K562 (cell line): ENCODE measurements around the gene MEGF9. TPM values are rescaled to one million over a fixed set of nuclear protein-coding genes. Genes with fewer than 3 reads are reported as not detected.

Experiments
- ATAC-seq: fragments of 200-7000 bp; cut with Tn5 transposase; 3 replicates; pipeline ENCODE4 v1.9.1; 2020; ENCODE audit warnings: moderate library complexity
- BruUV-seq: library from RNA; stranded (reverse); fragments of 400-500 nt; replicated peaks from 2 replicates; lab custom pipeline; 2021; lab: Mats Ljungman, UMichigan
- CTCF ChIA-PET: fragments of 300-600 bp; formaldehyde crosslinking; extraction: SDS; loops from one replicate; lab custom pipeline; 2021; ENCODE audit warnings: low intra/inter-chr PET ratio; lab: Yijun Ruan, JAX
- POLR2A ChIA-PET: fragments of 300-600, 350-650 bp; sonication (Branson Sonifier 250); formaldehyde crosslinking; extraction: SDS; loops from one replicate; lab custom pipeline; 2021; ENCODE audit warnings: antibody characterized with exemption, inconsistent platforms; lab: Yijun Ruan, JAX
- DNase-seq, 4 experiments: peaks; one replicate each; pipeline versions ENCODE4 v3.0.0 to v3.0.0-alpha.2; 2011 to 2018; ENCODE audit warnings: low spot score in 3 of 4, mixed read lengths in 3 of 4; ENCODE audit errors: extremely low read depth in 1 of 4
- FAIRE-seq: peaks from 2 replicates; lab custom pipeline; 2011; peaks lifted over from hg19 to GRCh38; lab: Jason Lieb, UNC
- H2AFZ ChIP-seq: 2 replicates; pipeline ENCODE4 v1.6.0; 2011; ENCODE audit warnings: low read depth, low read length, control low read depth, inconsistent platforms
- H3K27ac ChIP-seq: fragments of 200-600 bp; 3 replicates; pipeline ENCODE4 v1.8.0; 2011; ENCODE audit warnings: low read depth, mild to moderate bottlenecking, control low read depth, inconsistent platforms, low read length, moderate library complexity, mixed read lengths; ENCODE audit errors: extremely low read depth
- H3K27me3 ChIP-seq, 2 experiments: fragments of 300-600 bp in 1 of 2; 2 replicates in 1 of 2; 3 replicates in 1 of 2; pipeline versions ENCODE4 v1.6.0 to v1.8.0; 2011; ENCODE audit warnings: inconsistent platforms in 2 of 2, low read length in 2 of 2, mild to moderate bottlenecking in 1 of 2, mixed read lengths in 1 of 2, moderate library complexity in 1 of 2; ENCODE audit not compliant: control insufficient read depth in 2 of 2, insufficient read depth in 2 of 2
- H3K36me3 ChIP-seq: fragments of 300-600 bp; 3 replicates; pipeline ENCODE4 v1.8.0; 2011; ENCODE audit warnings: mild to moderate bottlenecking, low read length, inconsistent platforms; ENCODE audit not compliant: control insufficient read depth, insufficient read depth
- H3K4me1 ChIP-seq, 2 experiments: fragments of 200-600 bp in 1 of 2; replicated peaks in 1 of 2; 2 replicates in 1 of 2; 3 replicates in 1 of 2; pipeline versions ENCODE4 v1.5.1 to v1.8.0; 2011; ENCODE audit warnings: inconsistent platforms in 2 of 2, low read length in 2 of 2, mild to moderate bottlenecking in 1 of 2, mixed read lengths in 1 of 2, moderate library complexity in 1 of 2; ENCODE audit not compliant: control insufficient read depth in 2 of 2, insufficient read depth in 2 of 2
- H3K4me2 ChIP-seq: 2 replicates; pipeline ENCODE4 v1.6.1; 2011; ENCODE audit warnings: low read length, control low read depth, inconsistent platforms, mixed read lengths; ENCODE audit not compliant: insufficient read depth
- H3K4me3 ChIP-seq: fragments of 200-600 bp; sonication (generic), shearing (Covaris generic); 2 replicates; pipeline ENCODE4 v1.5.1; 2016; ENCODE audit warnings: control low read depth, inconsistent platforms
- H3K79me2 ChIP-seq: fragments of 200-600 bp; 3 replicates; pipeline ENCODE4 v1.8.0; 2011; ENCODE audit warnings: low read length, inconsistent platforms; ENCODE audit not compliant: control insufficient read depth, insufficient read depth
- H3K9ac ChIP-seq, 2 experiments: 2 replicates each; pipeline versions ENCODE4 v1.6.0 to v1.6.1; 2011; ENCODE audit warnings: low read depth in 2 of 2, low read length in 2 of 2, control low read depth in 1 of 2, inconsistent platforms in 1 of 2, mild to moderate bottlenecking in 1 of 2, mixed read lengths in 1 of 2; ENCODE audit not compliant: insufficient read depth in 1 of 2
- H3K9me1 ChIP-seq: one replicate; pipeline ENCODE4 v1.6.0; 2011; ENCODE audit warnings: inconsistent platforms, mild to moderate bottlenecking, low read length, moderate library complexity; ENCODE audit not compliant: control insufficient read depth, insufficient read depth
- H3K9me3 ChIP-seq: replicated peaks from 2 replicates; pipeline ENCODE4 v1.5.1; 2011; ENCODE audit warnings: low read depth, low read length, inconsistent platforms; ENCODE audit not compliant: control insufficient read depth, insufficient read depth
- H4K20me1 ChIP-seq: replicated peaks from 2 replicates; pipeline ENCODE4 v1.6.1; 2011; ENCODE audit warnings: low read length, inconsistent platforms, mixed read lengths; ENCODE audit not compliant: control insufficient read depth, insufficient read depth
- EGR1 ChIP-seq: fragments of 450-650 bp; conservative IDR thresholded peaks from 2 replicates; pipeline ENCODE4 v1.6.1; 2017; ENCODE audit warnings: mild to moderate bottlenecking
- TBP ChIP-seq: optimal IDR thresholded peaks from 2 replicates; pipeline ENCODE3; 2011; ENCODE audit warnings: low read depth, low read length, improper control_type of control experiment
- ZNF41 ChIP-seq: fragments of 250-450 bp; sonication (Bioruptor Pico); conservative IDR thresholded peaks from 2 replicates; pipeline ENCODE4 v1.4.0; 2020; ENCODE audit warnings: mild to moderate bottlenecking
- ZNF644 ChIP-seq: fragments of 200-800 bp; sonication (Bioruptor generic); IDR thresholded peaks from 2 replicates; pipeline ENCODE4 v1.6.1; 2016; ENCODE audit warnings: low read depth, missing genetic modification characterization, missing compliant biosample characterization
- WGBS: fragments of 100-300 bp; shearing (Covaris generic); methylation state at CpG from one replicate; pipeline ENCODE4 v1.1.6; 2016; ENCODE audit warnings: low coverage, mixed read lengths; ENCODE audit not compliant: insufficient coverage; ENCODE audit errors: missing lambda C conversion rate; 5-methylcytosine and 5-hydroxymethylcytosine counted together
- in situ Hi-C: fragments of 300-500 bp; cut with MboI; formaldehyde crosslinking; loops from 4 replicates; pipeline ENCODE4 v1.15.0; 2018; ENCODE audit warnings: inconsistent platforms, mixed read lengths
- intact Hi-C: fragments of 100-400 bp; cut with micrococcal nuclease; formaldehyde crosslinking; loops from 2 replicates; pipeline ENCODE4 v1.14.2; 2022
- polyA plus RNA-seq, 8 experiments: library from polyadenylated mRNA; depleted of rRNA in 4 of 8; stranded (reverse) in 5 of 8; unstranded in 3 of 8; fragments of >200 nt; fragmentation: Nextera tagmentation in 2 of 8; fragmentation: Illumina TruSeq in 1 of 8; extraction: Ambion mirVana in 2 of 8; extraction: Trizol in 1 of 8; gene quantifications; 2 replicates each; pipeline versions ENCODE4 v1.2.1 to v1.2.3, GENCODE V29; 2011 to 2014; ENCODE audit warnings: inconsistent platforms in 1 of 8, missing spikeins in 1 of 8
- total RNA-seq, 7 experiments: library from RNA; depleted of rRNA in 6 of 7; stranded (reverse); fragments of >200 nt in 6 of 7; fragmentation: Illumina TruSeq in 2 of 7; extraction: Trizol in 2 of 7; gene quantifications; 2 replicates each; pipeline versions ENCODE4 v1.2.1 to v1.2.3, GENCODE V29; 2011 to 2021; ENCODE audit warnings: low replicate concordance in 1 of 7
- TF ChIP-seq, protein P1 (sequence below): fragments of 250-450 bp; sonication (Bioruptor Pico); IDR thresholded peaks from 2 replicates; pipeline ENCODE4 v1.8.0; 2022; ENCODE audit warnings: inconsistent platforms, mild to moderate bottlenecking, moderate library complexity, borderline replicate concordance

MEGF9 gene
- total and polyA plus RNA-seq, 9 of the 15 experiments (the other 6 are each of a cell fraction or from before 2014, with no cell fraction given) = 2.1 to 6.2 (median 3.8) TPM

DNA sequence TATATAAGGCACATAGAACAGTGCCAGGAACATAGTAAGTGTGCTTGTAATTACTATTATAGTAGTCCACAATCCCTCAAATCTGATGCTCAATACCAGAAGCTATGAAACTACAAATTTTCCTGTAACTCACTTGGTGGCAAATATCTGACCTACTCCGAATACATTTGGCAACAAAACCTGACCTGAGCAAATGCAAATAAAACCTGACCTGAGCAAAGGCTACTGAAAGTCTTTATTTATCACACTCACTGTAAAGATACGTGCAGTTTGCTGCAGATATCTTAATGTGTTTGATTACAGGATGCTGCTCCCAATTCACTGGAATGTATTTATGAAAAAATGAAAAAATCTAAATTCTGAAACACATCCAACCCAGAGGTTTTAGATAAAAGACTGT lies 7.1 kb downstream of the MEGF9 start:
- WGBS = 72% methylated on average over 2 of the region's 2 CpGs
- in situ Hi-C loops (no loop called here), intact Hi-C loops (no loop called here)
- Histone ChIP-seq H3K9ac (no peak overlapping the region), H3K4me2 (no peak overlapping the region), H2AFZ (no peak overlapping the region), H3K36me3 (no peaks in the 10 kb centered on the region), H3K4me1 (peaks cover 6 to 7% of the 10 kb centered on the region in 2 experiments; a peak in 2 of 5 replicates), H3K27ac (no peak overlapping the region), H4K20me1 (no peaks in the 10 kb centered on the region), H3K27me3 (no peaks in the 10 kb centered on the region), H3K4me3 (no peak overlapping the region), H3K79me2 (peaks cover 16% of the 10 kb centered on the region; the same call in 2 of the 3 replicates), H3K9me1 (no peaks in the 10 kb centered on the region), H3K9me3 (no peaks in the 10 kb centered on the region)
- no TSS peak for BruUV-seq
- no peak for TF ChIP-seq ZNF644 (tag)
- TF ChIP-seq EGR1 = no peak
- ChIA-PET POLR2A (interaction anchor here (0.6 to 0.9 kb wide), 2 partner anchors 150 to 243 kb away, joined by 3 read pairs; no protein-coding TSS in a partner anchor), CTCF (no interaction called here)
- no peak for FAIRE-seq
- ATAC-seq = no peak
- no peak for DNase-seq

DNA sequence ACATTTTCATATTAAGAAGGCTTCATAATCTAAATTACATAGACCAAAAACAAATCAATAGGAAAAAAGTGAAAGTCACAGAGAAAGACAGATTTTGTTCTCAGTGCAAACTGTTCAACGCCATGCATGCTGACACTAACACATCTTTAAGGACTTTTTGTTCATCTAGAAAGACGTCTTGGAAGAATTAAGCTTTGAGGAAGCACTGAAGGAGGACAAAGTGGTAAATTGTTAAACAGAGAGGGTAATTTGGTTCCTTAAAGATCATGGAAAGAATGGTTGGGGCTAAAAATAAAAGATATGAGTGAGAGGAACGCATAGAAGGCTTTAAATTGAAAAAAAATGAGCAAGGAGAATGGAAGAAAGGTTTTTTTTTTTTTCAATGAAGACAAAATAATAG lies 9.1 kb downstream of the MEGF9 start:
- H3K27ac ChIP-seq = no peak overlapping the region
- intact Hi-C loops (no loop called here), in situ Hi-C loops (no loop called here)
- no peaks in the 10 kb centered on the region for H3K36me3 ChIP-seq
- H3K79me2 ChIP-seq = peaks cover 3% of the 10 kb centered on the region; the same call in 1 of the 3 replicates
- ChIA-PET POLR2A (interaction anchor here (1.7 kb wide), 1 partner anchor 10 kb away, joined by 7 read pairs; no protein-coding TSS in a partner anchor), CTCF (no interaction called here)
- H2AFZ ChIP-seq = no peak overlapping the region
- DNase-seq (no peak), ATAC-seq (no peak), FAIRE-seq (no peak)
- H3K4me1 ChIP-seq = no peaks in the 10 kb centered on the region; a peak in 1 of 5 replicates
- no peak overlapping the region for H3K9ac ChIP-seq
- no peaks in the 10 kb centered on the region for H3K27me3 ChIP-seq
- no peak overlapping the region for H3K4me2 ChIP-seq
- H4K20me1 ChIP-seq = no peaks in the 10 kb centered on the region
- WGBS = 24% methylated on average over 3 of the region's 3 CpGs
- H3K9me1 ChIP-seq = no peaks in the 10 kb centered on the region
- BruUV-seq = no TSS peak
- H3K9me3 ChIP-seq = no peaks in the 10 kb centered on the region
- no peak overlapping the region for H3K4me3 ChIP-seq
- TF ChIP-seq TBP = no peak
- TF ChIP-seq, protein P1, sequence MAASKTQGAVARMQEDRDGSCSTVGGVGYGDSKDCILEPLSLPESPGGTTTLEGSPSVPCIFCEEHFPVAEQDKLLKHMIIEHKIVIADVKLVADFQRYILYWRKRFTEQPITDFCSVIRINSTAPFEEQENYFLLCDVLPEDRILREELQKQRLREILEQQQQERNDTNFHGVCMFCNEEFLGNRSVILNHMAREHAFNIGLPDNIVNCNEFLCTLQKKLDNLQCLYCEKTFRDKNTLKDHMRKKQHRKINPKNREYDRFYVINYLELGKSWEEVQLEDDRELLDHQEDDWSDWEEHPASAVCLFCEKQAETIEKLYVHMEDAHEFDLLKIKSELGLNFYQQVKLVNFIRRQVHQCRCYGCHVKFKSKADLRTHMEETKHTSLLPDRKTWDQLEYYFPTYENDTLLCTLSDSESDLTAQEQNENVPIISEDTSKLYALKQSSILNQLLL (CRISPR knock-in tag) = no peak
- no peak for TF ChIP-seq ZNF41 (CRISPR knock-in tag)
- TF ChIP-seq, all 486 proteins: peak for 0
